Mesothelial cell of epicardium (in vitro differentiated cells): ENCODE data around the gene INTS4. TPM values are rescaled to one million over a fixed set of nuclear protein-coding genes. Genes with fewer than 3 reads are reported as not detected.
"Not testable (repeated sequence)": the region's sequence is repeated elsewhere in the genome, so short reads cannot be mapped to it uniquely, and the experiment has no call there.

Experiments
- DNase-seq, 2 experiments: peaks; one replicate each; pipeline ENCODE4 v3.0.0; 2021; ENCODE audit warnings: low spot score in 2 of 2; ENCODE audit not compliant: unreplicated experiment in 2 of 2
- H3K27ac Mint-ChIP-seq: 2 replicates; pipeline ENCODE4 v1.8.0; 2021; ENCODE audit warnings: mixed read lengths
- H3K27me3 Mint-ChIP-seq: 2 replicates; pipeline ENCODE4 v1.8.0; 2021; ENCODE audit warnings: low read depth, mixed read lengths
- H3K36me3 Mint-ChIP-seq: 2 replicates; pipeline ENCODE4 v1.8.0; 2021; ENCODE audit warnings: mixed read lengths
- H3K4me1 Mint-ChIP-seq: 2 replicates; pipeline ENCODE4 v1.8.0; 2021; ENCODE audit warnings: mixed read lengths
- H3K4me3 Mint-ChIP-seq: 2 replicates; pipeline ENCODE4 v1.8.0; 2021; ENCODE audit warnings: mild to moderate bottlenecking, moderate library complexity, mixed read lengths
- H3K9me3 Mint-ChIP-seq: 2 replicates; pipeline ENCODE4 v1.8.0; 2021; ENCODE audit warnings: mixed read lengths
- CTCF ChIP-seq: fragments of 200-600 bp; sonication (generic); IDR thresholded peaks from one replicate; pipeline ENCODE4 v1.5.0; 2021; ENCODE audit warnings: antibody characterized with exemption; ENCODE audit not compliant: unreplicated experiment
- total RNA-seq: library from RNA; stranded (reverse); gene quantifications from 3 replicates; pipeline ENCODE4 v1.2.1, GENCODE V29; 2021

Gene INTS4
- total RNA-seq, 1 donor from 2014 or later: 48.3 TPM

GRCh38 chr11:77981346-77981947 is 13.0 kb downstream of the INTS4 start:
- Mint-ChIP-seq H3K27ac (no peak overlapping the region), H3K36me3 (peaks cover 46% of the 10 kb centered on the region), H3K4me3 (no peak overlapping the region), H3K9me3 (peaks cover 3% of the 10 kb centered on the region), H3K4me1 (no peaks in the 10 kb centered on the region), H3K27me3 (no peaks in the 10 kb centered on the region)
- DNase-seq: no peak
- no peak for TF ChIP-seq CTCF

DNA sequence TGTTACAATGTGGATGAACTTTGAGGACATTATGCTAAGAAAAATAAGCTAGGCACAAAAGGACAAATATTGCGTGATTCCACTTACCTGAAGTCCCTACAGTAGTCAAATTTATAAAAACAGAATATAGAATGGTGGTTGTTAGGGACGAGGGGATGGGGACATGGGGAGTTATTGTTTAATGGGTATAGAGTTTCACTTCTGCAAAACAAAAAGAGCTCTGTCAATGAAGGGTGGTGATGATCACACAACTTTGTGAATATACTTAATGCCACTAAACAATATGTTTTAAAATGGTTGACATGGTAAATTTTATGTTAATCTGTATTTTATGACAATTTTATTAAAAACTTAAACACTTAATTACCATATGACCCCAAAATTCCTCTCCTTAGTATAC is 26.1 kb downstream of the INTS4 start:
- no peak for TF ChIP-seq CTCF
- peaks cover 17% of the 10 kb centered on the region for H3K9me3 Mint-ChIP-seq
- no peak overlapping the region for H3K4me3 Mint-ChIP-seq
- H3K36me3 Mint-ChIP-seq: peaks cover 47% of the 10 kb centered on the region
- no peak for DNase-seq
- no peak overlapping the region for H3K27ac Mint-ChIP-seq
- no peaks in the 10 kb centered on the region for H3K4me1 Mint-ChIP-seq
- no peaks in the 10 kb centered on the region for H3K27me3 Mint-ChIP-seq

DNA sequence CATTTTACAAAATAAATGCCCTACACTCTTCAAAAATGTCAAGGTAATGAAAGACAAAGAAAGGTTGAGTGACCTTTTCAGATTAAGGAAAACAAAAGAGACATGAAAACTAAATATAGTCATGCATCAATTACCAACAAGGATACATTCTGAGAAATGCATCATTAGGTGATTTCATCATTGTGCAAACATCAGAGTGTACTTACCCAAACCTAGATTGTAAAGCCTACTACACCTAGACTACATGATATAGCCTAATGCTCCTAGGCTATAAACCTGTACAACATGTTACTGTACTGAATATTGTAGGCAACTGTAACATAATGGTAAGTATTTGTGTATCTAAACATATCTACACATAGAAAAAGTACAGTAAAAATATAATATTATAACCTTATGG is 26.7 kb downstream of the INTS4 start:
- no peaks in the 10 kb centered on the region for H3K4me1 Mint-ChIP-seq
- no peaks in the 10 kb centered on the region for H3K27me3 Mint-ChIP-seq
- H3K27ac Mint-ChIP-seq: no peak overlapping the region
- no peak overlapping the region for H3K4me3 Mint-ChIP-seq
- DNase-seq: no peak
- no peak for TF ChIP-seq CTCF
- H3K9me3 Mint-ChIP-seq: peaks cover 12% of the 10 kb centered on the region
- H3K36me3 Mint-ChIP-seq: peaks cover 43% of the 10 kb centered on the region

GRCh38 chr11:77967121-77967520 is 27.3 kb downstream of the INTS4 start:
- Mint-ChIP-seq H3K27ac (no peak overlapping the region), H3K4me1 (no peaks in the 10 kb centered on the region), H3K36me3 (peaks cover 45% of the 10 kb centered on the region), H3K27me3 (no peaks in the 10 kb centered on the region), H3K4me3 (no peak overlapping the region), H3K9me3 (peaks cover 11% of the 10 kb centered on the region)
- no peak for TF ChIP-seq CTCF
- DNase-seq: no peak

DNA sequence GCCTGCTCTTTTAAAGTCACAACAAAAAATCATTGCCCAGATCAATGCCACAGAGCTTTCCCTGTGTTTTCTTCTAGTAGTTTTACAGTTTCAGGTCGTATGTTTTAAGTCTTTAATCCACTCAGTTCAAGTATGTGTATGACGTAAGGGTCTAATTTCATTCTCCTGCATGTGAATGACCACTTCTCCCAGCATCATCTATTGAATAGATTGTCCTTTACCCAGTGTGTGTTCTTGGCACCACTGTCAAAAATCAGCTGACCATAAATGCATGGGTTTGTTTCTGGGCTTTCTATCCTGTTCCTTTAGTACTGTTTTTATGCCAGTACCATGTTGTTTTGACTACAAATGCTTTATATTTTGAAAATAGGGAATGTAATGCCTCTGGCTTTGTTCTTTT is 28.1 kb downstream of the INTS4 start:
- no peak for TF ChIP-seq CTCF
- Mint-ChIP-seq H3K27me3 (no peaks in the 10 kb centered on the region), H3K9me3 (peaks cover 11% of the 10 kb centered on the region), H3K27ac (no peak overlapping the region), H3K4me1 (no peaks in the 10 kb centered on the region), H3K36me3 (peaks cover 38% of the 10 kb centered on the region), H3K4me3 (no peak overlapping the region)
- DNase-seq: no peak

- Mint-ChIP-seq H3K27me3 (no peaks in the 10 kb centered on the region), H3K9me3 (no peaks in the 10 kb centered on the region), H3K36me3 (peaks cover 15% of the 10 kb centered on the region), H3K4me1 (peaks cover 3% of the 10 kb centered on the region), H3K27ac (peak overlapping the region; percentile 22), H3K4me3 (no peak overlapping the region)
- no peak for TF ChIP-seq CTCF
- DNase-seq: no peak
Measured at GRCh38 chr11:77959434-77959833, 35.0 kb downstream of the INTS4 start.

GRCh38 chr11:77958583-77959177 is 35.8 kb downstream of the INTS4 start:
- H3K9me3 Mint-ChIP-seq, H3K27me3 Mint-ChIP-seq, H3K27ac Mint-ChIP-seq, H3K4me1 Mint-ChIP-seq, H3K4me3 Mint-ChIP-seq, DNase-seq: not testable (repeated sequence)
- peaks cover 21% of the 10 kb centered on the region for H3K36me3 Mint-ChIP-seq

GRCh38 chr11:77943296-77943695 is 51.2 kb downstream of the INTS4 start:
- not testable (repeated sequence) for H3K4me3 Mint-ChIP-seq, H3K4me1 Mint-ChIP-seq, DNase-seq, H3K27ac Mint-ChIP-seq, H3K27me3 Mint-ChIP-seq, H3K9me3 Mint-ChIP-seq
- H3K36me3 Mint-ChIP-seq: peaks cover 20% of the 10 kb centered on the region
